ENCODE data around the gene TCERG1.

The TCERG1 gene

DNA sequence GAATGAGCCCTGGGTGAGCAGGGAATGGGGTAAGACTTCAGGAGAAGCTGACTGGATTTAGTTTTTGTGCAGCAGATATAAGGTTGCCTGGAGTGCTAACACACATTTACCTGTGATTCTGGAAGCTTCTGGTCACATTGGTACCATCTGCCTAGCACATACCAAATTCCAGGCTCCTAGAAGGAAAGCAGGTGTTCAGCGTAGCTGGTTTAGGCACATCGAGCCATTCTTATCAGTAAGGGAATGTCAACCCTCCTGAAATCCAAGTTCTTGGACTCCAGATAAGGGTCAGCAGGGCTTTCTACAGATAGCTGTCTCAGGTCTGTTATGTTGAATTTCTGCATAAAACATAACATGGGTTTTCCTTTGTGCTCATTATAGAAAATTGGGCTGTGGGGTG is 10.3 kb downstream of the TCERG1 start:
- no peak for DNase-seq (ENCODE audit: low spot score)

GRCh38 chr5:146458894-146459293 is 11.8 kb downstream of the TCERG1 start:
- no peak for DNase-seq (ENCODE audit: low spot score)

DNA sequence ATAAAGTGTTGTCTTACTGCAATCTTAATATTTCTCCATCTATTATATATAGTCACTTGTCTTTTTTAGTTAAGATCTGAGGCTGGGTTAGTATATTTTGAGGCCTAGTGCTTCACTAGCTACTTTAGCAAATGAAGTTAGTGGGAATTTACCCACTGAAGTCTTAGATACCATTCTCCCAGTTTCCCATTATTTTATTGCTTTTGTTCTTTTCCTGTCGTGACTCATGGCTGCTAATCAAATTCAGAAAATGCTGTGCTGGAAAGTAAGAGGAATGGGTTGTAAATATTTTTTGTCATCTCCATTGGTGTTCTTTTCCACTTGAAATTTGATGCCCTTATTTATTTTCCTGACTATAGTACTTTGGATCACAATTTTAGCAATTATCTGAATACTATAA is 14.2 kb downstream of the TCERG1 start:
- no peak for DNase-seq (ENCODE audit: low spot score)

DNA sequence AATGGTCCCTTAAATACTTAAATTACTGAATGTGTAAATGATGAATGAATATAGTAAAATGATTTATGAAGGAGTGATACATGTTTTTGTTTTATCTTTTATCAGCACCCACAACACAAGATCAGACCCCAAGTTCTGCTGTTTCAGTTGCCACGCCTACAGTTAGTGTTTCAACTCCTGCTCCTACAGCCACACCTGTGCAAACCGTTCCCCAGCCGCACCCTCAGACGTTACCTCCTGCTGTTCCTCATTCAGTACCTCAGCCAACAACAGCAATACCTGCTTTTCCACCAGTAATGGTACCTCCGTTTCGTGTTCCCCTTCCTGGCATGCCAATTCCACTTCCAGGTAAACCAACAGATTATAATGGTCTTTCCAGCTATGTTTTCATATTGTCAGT is 16.3 kb downstream of the TCERG1 start:
- no peak for DNase-seq (ENCODE audit: low spot score)

GRCh38 chr5:146466521-146467349 is 19.6 kb downstream of the TCERG1 start:
- no peak for DNase-seq (ENCODE audit: low spot score)

GRCh38 chr5:146467760-146468159 is 20.6 kb downstream of the TCERG1 start:
- DNase-seq (ENCODE audit: low spot score), result no peak

DNA sequence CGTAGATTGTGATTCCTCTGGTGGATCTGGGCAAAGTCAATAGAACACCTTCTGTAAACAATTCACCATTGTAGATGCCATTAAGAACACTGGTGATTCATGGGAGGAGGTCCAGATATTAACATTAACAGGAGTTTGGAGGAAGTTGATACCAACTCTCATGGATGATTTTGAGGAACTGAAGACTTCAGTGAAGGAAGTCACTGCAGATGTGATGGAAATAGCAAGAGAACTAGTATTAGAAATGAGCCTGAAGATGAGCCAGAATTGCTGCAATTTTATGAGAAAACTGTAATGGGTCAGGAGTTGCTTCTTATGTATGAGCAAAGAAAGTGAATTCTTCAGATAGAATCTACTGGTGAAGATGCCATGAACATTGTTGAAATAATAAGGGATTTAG is 26.9 kb downstream of the TCERG1 start:
- DNase-seq (ENCODE audit: low spot score), result no peak

- no peak for DNase-seq (ENCODE audit: low spot score)
These were observed 28.2 kb downstream of the TCERG1 start for GRCh38 chr5:146475190-146475780.

DNA sequence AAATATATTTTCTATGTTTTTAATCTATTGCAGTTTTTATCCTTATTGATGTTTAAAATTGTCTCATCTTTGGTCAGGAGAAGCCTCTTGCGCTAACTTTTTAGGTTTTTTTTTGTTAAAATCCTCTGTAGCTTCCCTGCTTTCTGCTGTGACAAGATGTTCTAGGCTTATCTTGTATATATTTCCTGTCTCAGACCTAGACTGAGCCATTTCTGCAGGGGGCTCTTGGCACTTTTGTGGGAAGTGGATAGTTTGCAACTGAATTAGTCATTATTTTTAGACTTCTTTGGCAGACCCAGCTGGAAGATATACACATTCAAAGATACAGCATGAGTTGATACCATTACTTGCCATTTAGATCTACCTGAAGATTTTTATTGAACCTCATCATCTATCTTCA is 28.8 kb downstream of the TCERG1 start:
- no peak for DNase-seq (ENCODE audit: low spot score)

- no peak for DNase-seq (ENCODE audit: low spot score)
These were observed 35.6 kb downstream of the TCERG1 start for GRCh38 chr5:146482775-146483174.

GRCh38 chr5:146484714-146485391 is 37.7 kb downstream of the TCERG1 start:
- DNase-seq (ENCODE audit: low spot score), result no peak

DNA sequence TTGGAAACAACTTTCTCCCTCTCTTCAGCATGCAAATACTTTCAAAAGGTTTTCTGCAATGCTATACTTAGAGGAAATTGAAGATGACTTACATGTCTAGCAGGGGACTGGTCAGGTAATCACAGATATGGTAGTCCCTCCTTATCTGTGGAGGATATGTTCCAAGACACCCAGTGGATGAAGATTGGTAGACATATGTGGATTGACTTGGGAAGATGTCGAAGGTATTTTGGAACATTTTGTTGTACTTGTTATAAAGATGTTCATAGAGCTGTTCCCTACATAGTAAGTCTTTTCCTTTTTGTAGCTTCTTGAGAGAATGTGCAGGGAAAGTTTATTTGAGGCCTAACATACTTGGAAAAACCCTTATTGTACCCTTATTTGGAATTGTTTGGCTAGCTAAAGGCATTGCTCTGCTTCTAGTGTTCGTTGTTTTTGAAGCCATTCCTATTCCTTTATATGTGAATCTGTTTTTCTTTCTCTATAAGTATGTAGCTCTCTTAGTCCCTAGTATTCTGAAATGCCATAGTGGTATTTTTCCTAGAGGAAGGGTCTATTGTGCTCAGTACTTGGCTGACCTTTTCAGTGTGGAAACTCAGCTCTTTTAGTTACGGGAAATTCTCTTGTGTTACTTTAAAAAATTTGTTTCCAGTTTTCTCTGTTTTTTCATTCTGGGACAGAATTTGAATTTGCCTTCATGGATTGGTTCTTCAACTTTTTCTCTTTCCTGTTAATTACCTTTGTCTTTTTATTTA is 43.1 kb downstream of the TCERG1 start:
- no peak for DNase-seq (ENCODE audit: low spot score)

- DNase-seq (ENCODE audit: low spot score), result no peak
These were observed 47.5 kb downstream of the TCERG1 start for GRCh38 chr5:146494656-146495055.

DNA sequence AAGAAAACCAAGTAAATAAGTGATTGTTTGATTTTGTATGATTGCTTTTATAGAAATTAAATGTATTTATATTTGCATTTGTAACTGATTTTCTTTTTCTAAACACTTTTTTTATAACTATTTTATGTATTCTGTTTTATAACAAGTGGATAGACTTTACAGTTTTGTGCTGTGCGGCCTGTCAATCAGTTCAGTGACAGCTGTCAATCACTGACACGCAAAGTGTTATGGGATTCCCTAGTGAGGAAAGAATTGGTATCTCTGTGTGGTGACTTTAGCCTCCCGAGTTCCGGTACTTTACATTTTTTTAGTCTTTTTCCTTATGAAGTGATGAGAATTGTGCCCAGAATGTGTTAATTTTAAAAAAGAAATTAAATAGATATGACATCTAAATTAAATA is 52.5 kb downstream of the TCERG1 start:
- no peak for DNase-seq (ENCODE audit: low spot score)

- DNase-seq (ENCODE audit: low spot score), result no peak
These were observed 60.3 kb downstream of the TCERG1 start for GRCh38 chr5:146507428-146507827.

GRCh38 chr5:146510559-146511125 is 63.5 kb downstream of the TCERG1 start:
- DNase-seq (ENCODE audit: low spot score), result no peak

- no peak for DNase-seq (ENCODE audit: low spot score)
These were observed 66.3 kb downstream of the TCERG1 start for GRCh38 chr5:146513462-146513861.

GRCh38 chr5:146514575-146514974 is 67.4 kb downstream of the TCERG1 start:
- DNase-seq (ENCODE audit: low spot score), result no peak

DNA sequence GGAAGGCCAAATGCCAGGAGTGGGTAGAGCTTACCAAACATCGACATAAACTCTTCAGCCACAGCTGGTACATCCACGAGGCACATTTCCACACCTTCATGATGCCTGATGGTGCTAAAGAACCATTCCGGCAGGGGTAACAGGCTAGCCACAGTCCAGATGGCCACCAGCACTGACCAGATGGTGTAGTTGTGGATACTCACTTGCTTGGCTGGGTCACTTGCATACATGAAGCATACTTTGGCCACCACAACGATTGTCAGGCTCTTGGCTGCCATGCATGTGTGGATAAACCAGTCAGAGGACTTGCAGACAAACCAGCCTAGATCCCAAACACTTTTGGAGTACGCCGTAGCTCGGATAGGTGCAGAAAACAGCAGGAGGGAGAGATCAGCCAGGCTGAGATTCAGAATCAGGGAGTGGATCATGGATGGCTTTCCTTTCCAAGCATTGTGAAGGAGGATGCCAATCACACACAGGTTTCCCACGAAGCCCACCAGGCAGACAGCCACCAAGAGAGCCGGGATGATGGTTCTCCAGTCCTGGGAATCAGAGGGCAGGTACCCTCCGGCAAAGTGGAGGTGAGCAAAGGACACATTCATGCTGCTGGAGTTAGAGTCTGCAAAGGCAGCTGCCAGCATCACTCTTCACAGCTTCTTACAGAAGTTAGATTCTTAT is 68.5 kb downstream of the TCERG1 start:
- no peak for DNase-seq (ENCODE audit: low spot score)

DNA sequence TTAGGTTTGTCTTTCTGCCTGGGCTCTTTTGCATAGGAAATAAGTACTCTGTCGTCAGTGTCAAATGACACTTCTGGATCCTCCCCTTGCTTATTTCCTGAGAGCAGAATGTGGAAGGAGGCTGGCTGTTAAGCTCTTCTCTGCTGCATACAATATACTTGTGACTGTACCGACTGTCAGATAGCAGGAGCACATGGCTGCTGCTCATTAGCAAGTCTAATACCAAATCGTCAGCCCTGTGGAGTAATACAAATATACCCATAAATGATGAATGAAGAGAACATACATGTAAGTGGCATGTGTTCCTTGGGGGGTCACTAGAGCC is 69.0 kb downstream of the TCERG1 start, which contains the start of gene GPR151:
Gene GPR151 (minus strand): TSS at position 40 of the 325 bp plus-strand sequence. CDS start 77 bp downstream, outside the sequence.
- peak; percentile 33 for DNase-seq (ENCODE audit: low spot score)

DNA sequence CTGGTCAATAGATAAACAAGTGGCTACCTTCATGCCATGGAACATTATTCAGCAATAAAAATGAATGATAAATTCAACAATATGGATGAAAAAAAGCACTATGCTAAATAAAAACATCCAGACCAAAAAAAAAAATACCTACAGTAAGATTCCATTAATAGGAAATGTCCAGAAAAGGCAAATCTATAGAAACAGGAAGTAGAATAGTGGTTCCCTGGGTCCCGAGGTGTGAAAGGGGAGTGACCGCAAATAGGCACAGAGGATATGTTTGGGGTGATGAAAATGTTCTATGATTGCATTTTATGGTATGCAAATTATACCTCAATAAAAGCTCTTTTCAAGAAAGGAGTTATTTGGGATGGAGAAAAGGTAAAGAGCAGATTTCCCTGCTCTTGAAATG is 72.4 kb downstream of the TCERG1 start:
- no peak for DNase-seq (ENCODE audit: low spot score)

DNA sequence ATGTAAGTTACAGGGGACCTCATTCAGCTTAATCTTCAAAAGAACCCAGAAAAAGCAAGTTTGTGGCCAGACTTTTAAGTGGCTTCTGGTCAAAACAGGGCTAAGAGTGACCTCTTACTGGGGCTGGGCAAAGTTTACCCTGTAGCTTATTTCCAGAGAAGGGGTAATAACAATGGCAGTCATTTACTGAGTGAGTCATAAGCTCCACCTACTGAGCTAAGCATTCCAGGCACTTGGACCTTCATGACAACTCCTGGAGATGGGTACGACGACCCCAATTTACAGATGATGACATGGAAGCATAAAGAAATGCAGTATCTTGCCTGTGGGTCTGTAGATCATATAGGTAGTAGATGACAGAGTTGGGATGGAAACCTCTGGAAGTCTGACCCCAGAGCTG is 73.6 kb downstream of the TCERG1 start:
- DNase-seq (ENCODE audit: low spot score), result no peak

Measured in germinal center (tissue), 1 donor.